Natural killer cell (primary cell): ENCODE measurements around the gene SMURF2. TPM values are rescaled to one million over a fixed set of nuclear protein-coding genes. Genes with fewer than 3 reads are reported as not detected.

Experiments used
- ATAC-seq, 3 donors: fragments of 150-1000 bp in 2 of 3; fragments of 200-7000 bp in 1 of 3; cut with Tn5 transposase; 1 replicate in 1 of 3; 2 replicates in 2 of 3; pipeline ENCODE4 v1.10.0; 2021; ENCODE audit warnings: mild to moderate bottlenecking in 2 of 3, moderate library complexity in 2 of 3
- DNase-seq, 2 donors: peaks; one replicate each; pipeline versions ENCODE4 v3.0.0 to v3.0.0-alpha.2; 2013 to 2021; ENCODE audit warnings: mixed read lengths in 1 of 2
- H3K27ac ChIP-seq: one replicate; pipeline ENCODE4 v1.5.1; 2013; ENCODE audit warnings: mild to moderate bottlenecking, low read length
- H3K27me3 ChIP-seq: one replicate; pipeline ENCODE4 v1.6.1; 2013; ENCODE audit warnings: low read length; ENCODE audit not compliant: control insufficient read depth, insufficient read depth
- H3K36me3 ChIP-seq: one replicate; pipeline ENCODE4 v1.6.1; 2013; ENCODE audit warnings: low read length; ENCODE audit not compliant: control insufficient read depth, insufficient read depth
- H3K4me1 ChIP-seq: one replicate; pipeline ENCODE4 v1.6.1; 2013; ENCODE audit warnings: low read length; ENCODE audit not compliant: control insufficient read depth, insufficient read depth
- H3K4me3 ChIP-seq: one replicate; pipeline ENCODE4 v1.5.1; 2013; ENCODE audit warnings: low read length
- H3K9me3 ChIP-seq: one replicate; pipeline ENCODE4 v1.6.1; 2013; ENCODE audit warnings: low read length; ENCODE audit not compliant: control insufficient read depth, insufficient read depth
- H3K27ac Mint-ChIP-seq, 2 donors: one replicate each; pipeline ENCODE4 v1.8.0; 2022; ENCODE audit warnings: mild to moderate bottlenecking in 2 of 2, mixed read lengths in 2 of 2, moderate library complexity in 1 of 2
- H3K27me3 Mint-ChIP-seq, 2 donors: one replicate each; pipeline ENCODE4 v1.8.0; 2022; ENCODE audit warnings: low read depth in 2 of 2, mixed read lengths in 2 of 2
- H3K36me3 Mint-ChIP-seq: one replicate; pipeline ENCODE4 v1.8.0; 2022; ENCODE audit warnings: mixed read lengths
- H3K4me1 Mint-ChIP-seq, 2 donors: one replicate each; pipeline ENCODE4 v1.8.0; 2022; ENCODE audit warnings: mixed read lengths in 2 of 2
- H3K4me3 Mint-ChIP-seq: one replicate; pipeline ENCODE4 v1.8.0; 2022; ENCODE audit warnings: mild to moderate bottlenecking, moderate library complexity, mixed read lengths
- H3K9me3 Mint-ChIP-seq, 2 donors: one replicate each; pipeline ENCODE4 v1.8.0; 2022; ENCODE audit warnings: mixed read lengths in 2 of 2
- CTCF ChIP-seq: fragments of 200-600 bp; IDR thresholded peaks from one replicate; pipeline ENCODE4 v1.8.0; 2022; ENCODE audit warnings: antibody characterized with exemption
- WGBS: methylation state at CpG from one replicate; pipeline ENCODE4 v1.1.7; 2013; ENCODE audit warnings: missing lambda C conversion rate; ENCODE audit not compliant: insufficient coverage; 5-methylcytosine and 5-hydroxymethylcytosine counted together
- intact Hi-C: fragments of 100-400 bp; cut with micrococcal nuclease; formaldehyde crosslinking; loops from one replicate; pipeline ENCODE4 v1.14.2; 2022
- total RNA-seq, 4 donors: library from RNA; stranded (reverse); fragments of 120-200 nt in 1 of 4; gene quantifications; one replicate each; pipeline versions ENCODE4 v1.2.3 to v1.2.4, GENCODE V29; 2013 to 2022

The SMURF2 gene
- total RNA-seq, 3 donors from 2014 or later (not counting 1 experiment from before 2014, with no cell fraction given), result 43.8 to 54.5 (median 46.5) TPM

- Histone ChIP-seq H3K27me3 (no peaks in the 10 kb centered on the region), H3K4me3 (no peak overlapping the region), H3K4me1 (peaks cover 14% of the 10 kb centered on the region), H3K27ac (no peak overlapping the region), H3K9me3 (no peaks in the 10 kb centered on the region), H3K36me3 (peaks cover 5% of the 10 kb centered on the region)
- intact Hi-C loops, result no loop called here
- no peaks in the 10 kb centered on the region for H3K9me3 Mint-ChIP-seq
- WGBS, result 100% methylated on average over 1 of the region's 1 CpG
- peaks cover 69 to 75% of the 10 kb centered on the region in 2 donors for H3K4me1 Mint-ChIP-seq
- H3K36me3 Mint-ChIP-seq, result no peaks in the 10 kb centered on the region
- H3K27me3 Mint-ChIP-seq, result no peaks in the 10 kb centered on the region
- H3K4me3 Mint-ChIP-seq, result no peak overlapping the region
- no peak for TF ChIP-seq CTCF
- no peak for DNase-seq
- peak; percentile 44 to 66 (median 50) for ATAC-seq
- peak overlapping the region; percentile 35 to 43 for H3K27ac Mint-ChIP-seq
Measured at GRCh38 chr17:64634218-64634617, 27.9 kb downstream of the SMURF2 start.

DNA sequence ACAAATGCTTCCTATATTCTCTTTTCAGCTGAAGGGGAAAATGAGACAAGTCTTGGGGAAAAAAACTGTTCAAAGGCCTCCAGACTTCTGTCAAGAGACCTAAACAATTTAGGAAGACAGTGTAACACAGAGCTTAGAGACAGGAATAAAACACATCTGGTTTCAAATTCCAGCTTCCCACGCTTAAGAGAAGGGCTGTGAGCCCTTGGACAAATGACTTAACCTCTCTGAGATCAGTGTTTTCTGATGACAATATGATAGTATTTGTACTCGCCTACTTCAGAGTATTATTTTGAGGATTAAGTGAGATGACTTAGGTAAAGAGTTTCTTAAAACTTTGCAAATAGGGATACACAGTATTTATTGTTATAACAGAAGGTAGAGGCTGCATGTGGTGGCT is 29.5 kb downstream of the SMURF2 start:
- Histone ChIP-seq H3K27ac (no peak overlapping the region), H3K9me3 (no peaks in the 10 kb centered on the region), H3K4me1 (peaks cover 18% of the 10 kb centered on the region), H3K27me3 (no peaks in the 10 kb centered on the region), H3K4me3 (no peak overlapping the region), H3K36me3 (no peaks in the 10 kb centered on the region)
- intact Hi-C loops, result no loop called here
- no peaks in the 10 kb centered on the region for H3K36me3 Mint-ChIP-seq
- ATAC-seq, result no peak
- no peaks in the 10 kb centered on the region for H3K9me3 Mint-ChIP-seq
- DNase-seq, result no peak
- TF ChIP-seq CTCF, result no peak
- H3K4me1 Mint-ChIP-seq, result peaks cover 78 to 83% of the 10 kb centered on the region in 2 donors
- H3K4me3 Mint-ChIP-seq, result no peak overlapping the region
- H3K27ac Mint-ChIP-seq, result peak overlapping the region; percentile 21 to 72
- WGBS, result 100% methylated on average over 2 of the region's 2 CpGs
- no peaks in the 10 kb centered on the region for H3K27me3 Mint-ChIP-seq

- Mint-ChIP-seq H3K27ac (peak overlapping the region; percentile 21 to 72), H3K4me3 (no peak overlapping the region), H3K4me1 (peaks cover 82 to 87% of the 10 kb centered on the region in 2 donors), H3K27me3 (no peaks in the 10 kb centered on the region), H3K36me3 (no peaks in the 10 kb centered on the region), H3K9me3 (no peaks in the 10 kb centered on the region)
- Histone ChIP-seq H3K4me3 (no peak overlapping the region), H3K27me3 (no peaks in the 10 kb centered on the region), H3K9me3 (no peaks in the 10 kb centered on the region), H3K4me1 (peaks cover 18% of the 10 kb centered on the region), H3K27ac (no peak overlapping the region), H3K36me3 (no peaks in the 10 kb centered on the region)
- ATAC-seq, result no peak
- no peak for TF ChIP-seq CTCF
- intact Hi-C loops, result no loop called here
- WGBS, result 85% methylated on average over 2 of the region's 3 CpGs
- DNase-seq, result no peak
Measured at GRCh38 chr17:64632194-64632593, 29.9 kb downstream of the SMURF2 start.
